GM12874 (cell line): ENCODE data around the gene CCDC185.

Experiments
- TF ChIP-seq, protein P1 (sequence below): IDR thresholded peaks from 2 replicates; pipeline ENCODE4 v1.5.1; 2011; ENCODE audit warnings: low read depth, mild to moderate bottlenecking, control low read depth, low read length, moderate library complexity; ENCODE audit not compliant: insufficient read depth

The CCDC185 gene

DNA sequence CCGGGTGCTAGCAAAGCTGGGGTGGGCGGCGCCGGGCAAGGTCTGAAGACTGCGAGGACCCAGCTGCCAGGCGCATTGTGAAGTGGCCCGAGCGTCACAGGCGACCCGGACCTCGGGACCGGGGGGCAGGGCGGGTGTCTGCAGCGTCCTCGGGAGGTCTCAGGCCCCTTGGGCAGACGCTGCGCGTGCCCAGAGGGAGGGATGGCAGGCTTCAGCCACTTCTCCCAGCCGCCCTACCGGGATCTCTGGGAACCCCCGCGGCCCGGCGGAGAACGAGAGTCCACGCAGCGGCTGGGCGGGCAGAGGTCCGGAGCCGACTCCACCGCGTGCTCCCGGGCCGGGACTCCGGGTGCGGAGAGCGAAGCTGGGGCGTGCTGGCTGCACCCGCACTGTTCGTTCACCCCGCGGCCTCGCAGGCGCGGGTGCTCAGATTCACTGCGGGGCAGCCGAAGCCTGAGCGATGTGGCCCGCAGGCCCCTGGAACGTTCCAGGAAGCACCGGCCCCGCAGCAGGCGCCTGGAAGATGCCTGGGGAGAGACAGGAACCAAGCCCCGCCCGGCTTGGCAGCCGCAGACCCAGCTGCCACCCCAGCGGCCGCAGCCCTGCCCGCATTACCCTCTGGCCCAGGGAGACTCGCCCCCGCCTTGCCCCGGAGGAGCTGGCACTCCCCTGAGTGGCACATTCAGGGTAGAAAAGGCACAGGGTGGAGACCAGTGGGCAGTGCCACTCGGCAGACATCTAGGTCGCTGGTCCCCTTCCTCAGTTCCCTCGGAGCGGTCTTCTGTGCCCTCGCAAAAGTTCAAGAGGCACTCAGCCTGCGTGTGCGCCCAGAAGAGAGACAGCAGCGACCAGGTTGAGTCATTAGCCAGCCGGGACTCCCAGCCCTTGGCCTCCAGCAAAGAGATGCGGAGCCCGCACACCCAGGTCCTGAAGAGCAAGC lies at the start of gene CCDC185:
Gene CCDC185, plus strand, starts transcription at position 141 of the 940 bp plus-strand sequence. Its CDS starts 61 bp downstream, at position 202.
- TF ChIP-seq, protein P1, sequence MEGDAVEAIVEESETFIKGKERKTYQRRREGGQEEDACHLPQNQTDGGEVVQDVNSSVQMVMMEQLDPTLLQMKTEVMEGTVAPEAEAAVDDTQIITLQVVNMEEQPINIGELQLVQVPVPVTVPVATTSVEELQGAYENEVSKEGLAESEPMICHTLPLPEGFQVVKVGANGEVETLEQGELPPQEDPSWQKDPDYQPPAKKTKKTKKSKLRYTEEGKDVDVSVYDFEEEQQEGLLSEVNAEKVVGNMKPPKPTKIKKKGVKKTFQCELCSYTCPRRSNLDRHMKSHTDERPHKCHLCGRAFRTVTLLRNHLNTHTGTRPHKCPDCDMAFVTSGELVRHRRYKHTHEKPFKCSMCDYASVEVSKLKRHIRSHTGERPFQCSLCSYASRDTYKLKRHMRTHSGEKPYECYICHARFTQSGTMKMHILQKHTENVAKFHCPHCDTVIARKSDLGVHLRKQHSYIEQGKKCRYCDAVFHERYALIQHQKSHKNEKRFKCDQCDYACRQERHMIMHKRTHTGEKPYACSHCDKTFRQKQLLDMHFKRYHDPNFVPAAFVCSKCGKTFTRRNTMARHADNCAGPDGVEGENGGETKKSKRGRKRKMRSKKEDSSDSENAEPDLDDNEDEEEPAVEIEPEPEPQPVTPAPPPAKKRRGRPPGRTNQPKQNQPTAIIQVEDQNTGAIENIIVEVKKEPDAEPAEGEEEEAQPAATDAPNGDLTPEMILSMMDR = no peak

- TF ChIP-seq, protein P1 = no peak
Observed at GRCh38 chr1:223343692-223344091, 49.5 kb upstream of the CCDC185 start.

- TF ChIP-seq, protein P1 = no peak
Observed at GRCh38 chr1:223344491-223344890, 48.7 kb upstream of the CCDC185 start.

GRCh38 chr1:223345720-223346119 lies 47.5 kb upstream of the CCDC185 start:
- TF ChIP-seq, protein P1 = no peak

DNA sequence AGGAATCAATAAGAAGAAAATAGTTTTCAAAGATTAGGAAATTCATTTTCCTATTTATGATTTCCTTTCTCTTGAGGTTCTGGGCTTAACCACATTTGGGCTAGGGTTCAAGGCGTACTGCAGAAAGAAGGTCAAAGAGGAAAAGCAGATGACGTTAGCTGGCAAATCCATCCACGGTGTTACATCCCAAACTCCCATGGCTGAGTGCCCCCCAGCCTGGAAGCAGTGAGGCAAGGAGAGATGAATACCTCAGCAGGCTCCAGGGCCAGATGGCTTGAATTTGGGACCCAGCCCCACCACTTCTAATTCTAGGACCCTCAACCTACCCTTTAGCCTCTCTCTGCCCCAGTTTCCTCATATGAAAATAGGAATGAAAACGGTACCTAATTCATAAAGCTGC lies 46.9 kb upstream of the CCDC185 start:
- TF ChIP-seq, protein P1 = no peak

DNA sequence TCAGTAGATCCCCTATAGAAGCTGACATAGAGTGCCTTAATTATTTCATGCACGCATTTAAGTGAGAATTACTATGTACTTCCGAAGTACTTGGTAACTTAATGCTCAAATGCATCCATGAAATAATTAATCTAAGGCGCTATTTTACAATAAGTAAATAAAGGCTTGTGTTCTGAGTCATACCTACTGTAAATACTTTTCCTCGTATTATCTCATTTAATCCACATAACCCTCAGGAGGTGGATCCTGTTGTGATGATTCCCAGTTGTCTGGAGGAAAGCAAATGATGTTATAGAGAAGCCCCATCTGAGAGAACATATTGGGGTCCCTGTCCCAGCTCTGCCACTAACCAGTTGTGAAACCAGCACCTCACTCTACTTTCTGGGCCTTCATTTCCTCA lies 45.6 kb upstream of the CCDC185 start:
- TF ChIP-seq, protein P1 = no peak

GRCh38 chr1:223348439-223348838 lies 44.8 kb upstream of the CCDC185 start:
- TF ChIP-seq, protein P1 = no peak
